Measurements from ENCODE around the gene BDKRB2. TPM values are rescaled to one million over a fixed set of nuclear protein-coding genes. Genes with fewer than 3 reads are reported as not detected.

The BDKRB2 gene
- polyA plus RNA-seq, 1 donor from 2014 or later, result not detected

DNA sequence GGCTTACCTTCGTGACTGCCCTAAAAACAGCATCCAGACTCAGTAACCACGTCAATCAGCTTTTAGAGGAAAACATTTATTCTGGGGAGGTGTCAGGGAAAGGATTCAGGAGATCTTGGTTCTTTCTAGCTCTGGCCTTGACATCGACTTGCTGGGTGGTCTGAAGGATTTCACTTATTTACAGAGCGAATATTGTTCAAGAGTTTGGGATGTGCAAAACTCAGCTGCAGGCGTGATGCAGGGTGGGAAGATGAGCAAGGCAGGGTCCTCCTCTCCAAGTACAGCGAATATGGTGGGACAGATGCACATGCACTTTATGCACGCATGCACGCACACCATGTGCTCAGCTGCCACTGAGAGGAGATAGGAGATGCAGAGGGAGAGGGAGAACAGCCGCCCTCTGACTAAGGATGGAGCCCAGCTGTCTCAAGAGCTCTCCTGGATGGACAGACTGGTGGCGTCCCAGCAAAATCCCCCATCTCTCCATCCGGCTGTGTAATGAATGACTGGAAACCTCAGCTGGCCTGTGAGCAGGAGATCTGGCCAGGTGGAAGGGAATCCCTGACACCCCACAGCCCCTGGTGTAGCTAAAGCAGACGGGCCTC is 27.0 kb downstream of the BDKRB2 start:
- Histone ChIP-seq H3K4me2 (ENCODE audit: low read length) (no peak overlapping the region), H4K20me1 (ENCODE audit: insufficient read depth) (no peaks in the 10 kb centered on the region), H3K9me3 (ENCODE audit: low read length) (no peaks in the 10 kb centered on the region), H3F3A (ENCODE audit: insufficient read depth, low read length, poor library complexity, severe bottlenecking) (no peaks in the 10 kb centered on the region), H3K36me3 (ENCODE audit: insufficient read depth, low read length) (no peaks in the 10 kb centered on the region), H3K4me3 (ENCODE audit: low read length) (no peak overlapping the region), H3K79me2 (replicated peaks; ENCODE audit: insufficient read depth, low read length) (no peaks in the 10 kb centered on the region), H3K27ac (ENCODE audit: low read length) (no peak overlapping the region), H2AFZ (ENCODE audit: low read depth, low read length) (no peak overlapping the region), H3K9ac (ENCODE audit: low read length) (no peak overlapping the region), H3K27me3 (ENCODE audit: insufficient read depth, low read depth, low read length) (no peaks in the 10 kb centered on the region), H3K9me2 (ENCODE audit: insufficient read depth, low read length) (no peaks in the 10 kb centered on the region)
- TF ChIP-seq EP300 (conservative IDR thresholded peaks at IDR 0.05; ENCODE audit: poor library complexity, severe bottlenecking) (no peak), MXI1 (conservative IDR thresholded peaks at IDR 0.05; ENCODE audit: poor library complexity, severe bottlenecking) (no peak), EZH2 (IDR thresholded peaks at IDR 0.05; ENCODE audit: borderline replicate concordance, insufficient read depth, low read length, poor library complexity, severe bottlenecking) (no peak), POLR2AphosphoS5 (IDR thresholded peaks at IDR 0.05) (no peak), TAF1 (IDR thresholded peaks at IDR 0.05; ENCODE audit: low read depth) (no peak), RAD21 (conservative IDR thresholded peaks at IDR 0.05) (no peak), REST (IDR thresholded peaks at IDR 0.05; ENCODE audit: borderline replicate concordance) (no peak), SMC3 (conservative IDR thresholded peaks at IDR 0.05; ENCODE audit: poor library complexity) (no peak)
- TF ChIP-seq, protein P1, sequence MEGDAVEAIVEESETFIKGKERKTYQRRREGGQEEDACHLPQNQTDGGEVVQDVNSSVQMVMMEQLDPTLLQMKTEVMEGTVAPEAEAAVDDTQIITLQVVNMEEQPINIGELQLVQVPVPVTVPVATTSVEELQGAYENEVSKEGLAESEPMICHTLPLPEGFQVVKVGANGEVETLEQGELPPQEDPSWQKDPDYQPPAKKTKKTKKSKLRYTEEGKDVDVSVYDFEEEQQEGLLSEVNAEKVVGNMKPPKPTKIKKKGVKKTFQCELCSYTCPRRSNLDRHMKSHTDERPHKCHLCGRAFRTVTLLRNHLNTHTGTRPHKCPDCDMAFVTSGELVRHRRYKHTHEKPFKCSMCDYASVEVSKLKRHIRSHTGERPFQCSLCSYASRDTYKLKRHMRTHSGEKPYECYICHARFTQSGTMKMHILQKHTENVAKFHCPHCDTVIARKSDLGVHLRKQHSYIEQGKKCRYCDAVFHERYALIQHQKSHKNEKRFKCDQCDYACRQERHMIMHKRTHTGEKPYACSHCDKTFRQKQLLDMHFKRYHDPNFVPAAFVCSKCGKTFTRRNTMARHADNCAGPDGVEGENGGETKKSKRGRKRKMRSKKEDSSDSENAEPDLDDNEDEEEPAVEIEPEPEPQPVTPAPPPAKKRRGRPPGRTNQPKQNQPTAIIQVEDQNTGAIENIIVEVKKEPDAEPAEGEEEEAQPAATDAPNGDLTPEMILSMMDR (IDR thresholded peaks at IDR 0.05; ENCODE audit: poor library complexity, severe bottlenecking), result no peak

GRCh38 chr14:96232506-96232905 is 27.9 kb downstream of the BDKRB2 start:
- Histone ChIP-seq H3K9me3 (ENCODE audit: low read length) (no peaks in the 10 kb centered on the region), H3F3A (ENCODE audit: insufficient read depth, low read length, poor library complexity, severe bottlenecking) (no peaks in the 10 kb centered on the region), H3K9ac (ENCODE audit: low read length) (no peak overlapping the region), H3K27me3 (ENCODE audit: insufficient read depth, low read depth, low read length) (no peaks in the 10 kb centered on the region), H3K36me3 (ENCODE audit: insufficient read depth, low read length) (no peaks in the 10 kb centered on the region), H3K4me2 (ENCODE audit: low read length) (no peak overlapping the region), H3K79me2 (replicated peaks; ENCODE audit: insufficient read depth, low read length) (no peaks in the 10 kb centered on the region), H3K9me2 (ENCODE audit: insufficient read depth, low read length) (no peaks in the 10 kb centered on the region), H4K20me1 (ENCODE audit: insufficient read depth) (no peaks in the 10 kb centered on the region), H3K4me3 (ENCODE audit: low read length) (no peak overlapping the region), H3K27ac (ENCODE audit: low read length) (no peak overlapping the region), H2AFZ (ENCODE audit: low read depth, low read length) (no peak overlapping the region)
- TF ChIP-seq TAF1 (IDR thresholded peaks at IDR 0.05; ENCODE audit: low read depth) (no peak), SMC3 (conservative IDR thresholded peaks at IDR 0.05; ENCODE audit: poor library complexity) (no peak), MXI1 (conservative IDR thresholded peaks at IDR 0.05; ENCODE audit: poor library complexity, severe bottlenecking) (no peak), RAD21 (conservative IDR thresholded peaks at IDR 0.05) (no peak), POLR2AphosphoS5 (IDR thresholded peaks at IDR 0.05) (no peak), EP300 (conservative IDR thresholded peaks at IDR 0.05; ENCODE audit: poor library complexity, severe bottlenecking) (no peak)
- TF ChIP-seq, protein P1 (IDR thresholded peaks at IDR 0.05; ENCODE audit: poor library complexity, severe bottlenecking), result no peak
